GM12872 (cell line): Measurements from ENCODE around the gene TSPYL2.

Source experiments
- TF ChIP-seq, protein P1 (sequence below): IDR thresholded peaks from 3 replicates; pipeline ENCODE4 v1.5.1; 2011; ENCODE audit warnings: low read depth, mild to moderate bottlenecking, low read length, moderate library complexity; ENCODE audit not compliant: insufficient read depth

Gene TSPYL2

DNA sequence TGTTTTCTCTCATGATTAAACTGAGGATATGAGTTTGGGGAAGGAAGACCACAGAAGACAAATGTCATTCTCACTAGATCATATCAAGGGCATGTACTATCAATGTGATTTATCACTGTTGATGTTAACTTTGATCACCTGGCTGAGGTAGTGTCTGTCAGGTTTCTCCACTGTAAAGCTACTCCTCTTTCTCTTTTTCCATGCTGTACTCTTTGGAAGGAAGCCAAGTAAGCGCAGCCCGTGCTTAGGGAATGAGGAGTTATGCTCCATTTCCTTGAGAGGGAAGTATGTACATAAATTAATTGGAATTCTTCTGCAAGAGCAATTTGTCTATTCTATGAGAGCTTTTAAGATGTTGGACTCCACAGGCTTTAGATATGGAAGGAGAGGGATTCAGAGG, 7.8 kb downstream of the TSPYL2 start:
- TF ChIP-seq, protein P1, sequence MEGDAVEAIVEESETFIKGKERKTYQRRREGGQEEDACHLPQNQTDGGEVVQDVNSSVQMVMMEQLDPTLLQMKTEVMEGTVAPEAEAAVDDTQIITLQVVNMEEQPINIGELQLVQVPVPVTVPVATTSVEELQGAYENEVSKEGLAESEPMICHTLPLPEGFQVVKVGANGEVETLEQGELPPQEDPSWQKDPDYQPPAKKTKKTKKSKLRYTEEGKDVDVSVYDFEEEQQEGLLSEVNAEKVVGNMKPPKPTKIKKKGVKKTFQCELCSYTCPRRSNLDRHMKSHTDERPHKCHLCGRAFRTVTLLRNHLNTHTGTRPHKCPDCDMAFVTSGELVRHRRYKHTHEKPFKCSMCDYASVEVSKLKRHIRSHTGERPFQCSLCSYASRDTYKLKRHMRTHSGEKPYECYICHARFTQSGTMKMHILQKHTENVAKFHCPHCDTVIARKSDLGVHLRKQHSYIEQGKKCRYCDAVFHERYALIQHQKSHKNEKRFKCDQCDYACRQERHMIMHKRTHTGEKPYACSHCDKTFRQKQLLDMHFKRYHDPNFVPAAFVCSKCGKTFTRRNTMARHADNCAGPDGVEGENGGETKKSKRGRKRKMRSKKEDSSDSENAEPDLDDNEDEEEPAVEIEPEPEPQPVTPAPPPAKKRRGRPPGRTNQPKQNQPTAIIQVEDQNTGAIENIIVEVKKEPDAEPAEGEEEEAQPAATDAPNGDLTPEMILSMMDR: no peak

DNA sequence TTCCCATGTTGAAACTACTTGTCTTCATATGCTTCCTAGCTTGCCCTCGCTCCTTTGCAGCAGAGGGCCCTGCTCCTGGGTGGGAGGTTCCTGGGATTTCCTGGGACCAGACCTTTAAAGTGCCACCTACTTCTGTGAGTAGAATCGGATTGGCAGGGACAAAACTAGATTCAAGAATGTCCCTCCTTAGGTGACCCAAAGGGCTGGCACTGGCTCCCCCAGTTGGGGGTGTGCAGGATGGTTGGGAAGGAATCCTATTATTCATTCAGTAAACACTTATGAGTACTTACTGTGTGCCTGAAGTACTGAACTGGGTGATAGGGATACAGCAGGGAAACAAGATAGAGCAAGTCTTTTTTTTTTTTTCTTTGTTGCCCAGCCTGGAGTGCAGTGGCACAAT, 9.2 kb downstream of the TSPYL2 start:
- TF ChIP-seq, protein P1: no peak

DNA sequence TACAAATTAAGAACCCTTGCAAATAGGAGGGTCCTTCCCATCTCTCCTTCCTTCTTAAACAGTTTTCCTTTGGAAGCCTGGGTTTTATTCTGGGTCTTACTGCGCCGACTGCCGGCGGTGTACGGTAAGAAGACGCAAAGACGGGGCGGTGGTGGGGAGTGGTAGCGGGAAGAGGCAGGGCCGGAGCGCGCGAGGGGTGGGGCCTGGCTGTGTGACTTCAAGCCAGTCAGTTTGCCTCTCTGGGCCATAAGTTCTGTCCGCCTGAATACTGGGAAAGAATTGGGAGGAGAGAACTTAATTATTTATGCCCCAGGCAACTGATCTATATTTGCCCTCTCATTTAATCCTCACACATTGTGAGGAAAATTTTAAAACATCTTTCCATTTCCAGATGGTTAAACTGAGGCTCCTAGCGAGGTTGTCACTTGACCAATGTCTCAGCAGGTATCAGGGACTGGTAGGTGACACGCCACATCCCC, 11.0 kb downstream of the TSPYL2 start:
- TF ChIP-seq, protein P1: peak; percentile 55

DNA sequence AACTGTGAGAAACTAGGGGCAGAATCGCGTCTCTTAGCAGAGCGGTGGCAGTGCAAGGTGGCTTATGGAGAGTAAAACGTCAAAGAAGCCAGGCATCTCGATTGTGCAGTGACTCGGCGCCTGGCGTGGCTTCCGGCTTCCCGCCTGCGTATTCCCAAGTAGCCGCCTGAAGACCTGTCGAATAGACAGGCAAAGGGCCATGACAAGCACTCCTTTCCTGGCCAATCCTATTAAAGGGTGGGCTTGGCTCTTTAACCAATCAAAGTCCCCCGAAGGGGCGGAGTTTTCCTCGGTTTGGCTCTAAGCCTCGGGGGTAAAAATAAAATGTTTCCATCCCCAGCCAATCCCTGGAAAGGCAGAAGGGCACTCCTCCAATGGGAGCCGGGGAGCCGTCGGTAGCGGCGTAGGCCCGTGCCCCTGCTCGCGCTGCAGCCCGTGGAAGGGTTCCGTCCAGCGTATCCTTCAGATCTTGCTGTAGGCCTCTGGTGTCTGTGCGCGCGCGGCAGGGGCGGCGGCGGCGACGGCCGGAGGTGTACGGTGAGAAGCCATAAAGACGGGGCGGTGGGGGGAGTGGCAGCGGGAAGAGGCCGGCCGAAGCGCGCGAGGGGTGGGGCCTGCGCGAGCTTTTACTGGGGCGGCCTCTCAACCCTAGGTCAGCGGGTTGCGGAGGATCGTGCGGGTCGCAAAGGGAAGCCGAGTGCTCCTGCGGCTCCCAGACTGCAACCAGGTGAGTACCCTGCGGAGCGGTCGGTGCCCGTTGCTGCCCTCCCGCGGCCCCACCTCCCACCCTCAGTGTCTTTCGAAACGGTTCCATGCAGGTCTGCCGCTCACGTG, 11.8 kb downstream of the TSPYL2 start, which contains the start of gene KANTR:
TSS of gene KANTR (plus strand) at position 395 of the 834 bp plus-strand sequence. CDS start 30,131 bp downstream, outside the sequence.
- TF ChIP-seq, protein P1: no peak

DNA sequence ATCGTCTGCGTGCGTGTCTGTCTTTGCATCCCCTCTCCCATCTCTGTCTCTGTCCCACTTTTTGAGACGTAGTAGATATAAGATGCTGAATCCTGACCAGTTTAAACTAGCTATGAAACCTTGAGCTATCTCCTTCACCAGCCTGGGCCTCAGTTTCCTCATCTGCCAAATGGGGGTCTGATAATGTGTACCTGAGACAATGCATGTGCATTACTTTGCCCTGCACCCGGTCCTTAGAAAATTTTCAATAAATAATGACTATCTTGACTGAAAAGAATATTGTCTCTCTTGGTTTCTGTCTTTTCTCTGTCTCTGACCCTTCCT, 12.4 kb downstream of the TSPYL2 start:
- TF ChIP-seq, protein P1: no peak

DNA sequence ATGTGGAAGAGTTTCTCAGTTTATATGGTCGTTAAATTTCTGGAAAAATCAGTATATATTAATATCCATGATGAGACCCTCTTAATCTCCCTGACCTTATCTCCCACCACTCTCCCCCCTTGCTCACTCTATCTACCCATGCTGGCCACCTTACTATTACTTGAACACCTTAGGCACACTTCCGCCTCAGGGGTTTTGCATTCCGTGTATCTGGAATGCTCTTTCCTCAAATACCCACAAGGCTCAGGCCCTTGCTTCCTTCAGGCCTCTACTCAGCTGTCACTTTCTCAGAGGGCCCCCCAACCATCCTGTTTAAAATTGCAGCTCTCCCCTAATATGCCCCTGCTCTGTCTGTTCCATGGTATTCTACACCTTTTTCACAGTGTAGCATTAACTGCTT, 13.6 kb downstream of the TSPYL2 start:
- TF ChIP-seq, protein P1: no peak

DNA sequence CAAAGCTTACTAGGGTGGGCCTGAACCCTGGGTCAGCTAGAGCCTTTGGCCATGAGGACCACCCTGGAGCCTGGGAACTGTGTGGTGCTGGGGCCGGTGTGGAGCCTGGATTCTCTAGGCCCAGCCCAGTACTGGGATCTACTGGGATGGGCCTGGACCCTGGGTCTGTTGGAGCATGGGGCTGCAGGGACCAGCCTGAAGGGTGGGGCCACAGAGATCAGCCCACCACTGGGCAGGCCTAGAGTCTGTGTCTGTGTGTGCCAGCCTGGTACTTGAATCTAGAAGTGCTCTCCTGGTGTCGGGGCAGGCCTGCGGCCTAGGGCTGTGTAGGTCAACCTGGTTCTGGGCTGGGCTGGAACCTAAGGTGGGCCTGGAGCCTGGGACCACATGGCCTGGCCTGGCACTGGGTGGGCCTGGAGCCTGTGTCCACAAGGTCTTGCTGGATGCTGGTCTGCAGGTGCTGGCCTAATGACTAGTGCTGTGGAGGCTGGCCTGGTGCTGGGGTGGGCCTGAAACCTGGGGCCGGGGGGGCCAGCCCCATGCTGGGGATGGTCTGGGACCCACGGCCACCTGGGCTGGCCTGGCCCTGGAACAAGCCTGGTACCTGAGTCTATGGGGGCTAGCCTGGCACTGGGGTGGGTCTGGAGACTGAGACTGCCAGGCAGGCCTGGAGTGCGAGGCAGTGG, 32.8 kb downstream of the TSPYL2 start:
- TF ChIP-seq, protein P1: no peak
